CD4-positive, alpha-beta T cell (primary cell): Measurements from ENCODE around the gene ADAMTS12. TPM values are rescaled to one million over a fixed set of nuclear protein-coding genes. Genes with fewer than 3 reads are reported as not detected.

Experiments used
- ATAC-seq: fragments of 200-7000 bp; cut with Tn5 transposase; one replicate; pipeline ENCODE4 v1.10.0; 2022; ENCODE audit warnings: mild to moderate bottlenecking; ENCODE audit not compliant: poor library complexity
- CTCF ChIA-PET: fragments of 350-600 bp; sonication (Branson Sonifier 250); formaldehyde crosslinking; loops from one replicate; lab custom pipeline; 2021; ENCODE audit warnings: antibody characterized with exemption, inconsistent platforms; lab: Charles Lee
- POLR2A ChIA-PET: fragments of 350-600 bp; sonication (Branson Sonifier 250); formaldehyde crosslinking; loops from one replicate; lab custom pipeline; 2021; ENCODE audit warnings: antibody characterized with exemption, inconsistent platforms; lab: Charles Lee
- DNase-seq, 14 experiments: peaks; one replicate each; pipeline ENCODE4 v3.0.0-alpha.2; 2013 to 2020; ENCODE audit warnings: mixed read lengths in 2 of 14
- H3K27ac ChIP-seq, 2 donors: one replicate each; pipeline versions ENCODE4 v1.5.1 to v1.7.0; 2013; ENCODE audit warnings: low read length in 2 of 2, low read depth in 1 of 2, mild to moderate bottlenecking in 1 of 2
- H3K27me3 ChIP-seq, 2 experiments: 1 replicate in 1 of 2; 2 replicates in 1 of 2; pipeline versions ENCODE4 v1.6.1 to v1.7.0; 2013; ENCODE audit warnings: low read length in 2 of 2, control low read depth in 1 of 2, mild to moderate bottlenecking in 1 of 2, moderate library complexity in 1 of 2; ENCODE audit not compliant: insufficient read depth in 2 of 2, control insufficient read depth in 1 of 2
- H3K36me3 ChIP-seq: one replicate; pipeline ENCODE4 v1.6.1; 2013; ENCODE audit warnings: low read length, control low read depth; ENCODE audit not compliant: insufficient read depth
- H3K4me1 ChIP-seq: one replicate; pipeline ENCODE4 v1.6.1; 2013; ENCODE audit warnings: low read length, control low read depth; ENCODE audit not compliant: insufficient read depth
- H3K4me3 ChIP-seq: one replicate; pipeline ENCODE4 v1.5.1; 2013; ENCODE audit warnings: mild to moderate bottlenecking, low read length, moderate library complexity
- H3K9me3 ChIP-seq, 2 experiments: 1 replicate in 1 of 2; 2 replicates in 1 of 2; pipeline versions ENCODE4 v1.6.1 to v1.7.0; 2013; ENCODE audit warnings: low read length in 2 of 2, mild to moderate bottlenecking in 2 of 2, control low read depth in 1 of 2, moderate library complexity in 1 of 2; ENCODE audit not compliant: control insufficient read depth in 1 of 2, insufficient read depth in 1 of 2
- H3K27ac Mint-ChIP-seq: one replicate; pipeline ENCODE4 v1.8.0; 2020; ENCODE audit warnings: mixed read lengths
- H3K27me3 Mint-ChIP-seq: one replicate; pipeline ENCODE4 v1.8.0; 2021; ENCODE audit warnings: mixed read lengths
- H3K36me3 Mint-ChIP-seq: one replicate; pipeline ENCODE4 v1.8.0; 2021; ENCODE audit warnings: low read depth, mixed read lengths
- H3K4me1 Mint-ChIP-seq: one replicate; pipeline ENCODE4 v1.8.0; 2021; ENCODE audit warnings: low read depth, mixed read lengths
- H3K4me3 Mint-ChIP-seq: one replicate; pipeline ENCODE4 v1.8.0; 2020; ENCODE audit warnings: mild to moderate bottlenecking, mixed read lengths
- H3K9me3 Mint-ChIP-seq: one replicate; pipeline ENCODE4 v1.8.0; 2020; ENCODE audit warnings: mixed read lengths
- CTCF ChIP-seq: fragments of 200-600 bp; IDR thresholded peaks from one replicate; pipeline ENCODE4 v1.8.0; 2022; ENCODE audit warnings: antibody characterized with exemption, mild to moderate bottlenecking
- intact Hi-C, 2 experiments: fragments of 100-400 bp; cut with DNase I in 1 of 2; cut with micrococcal nuclease in 1 of 2; formaldehyde crosslinking; loops; one replicate each; pipeline versions ENCODE4 v1.15.1 to v1.9.0; 2023 to 2025; cut with DNase I, micrococcal nuclease
- total RNA-seq, 174 experiments: library from RNA in 2 of 174; stranded (reverse) in 2 of 174; gene quantifications; one replicate each; pipeline ENCODE4 v1.2.3 and lab custom pipeline; 2021 to 2026

Gene ADAMTS12
- total RNA-seq, 2 experiments from 2014 or later: 0.06 TPM; not detected in 1

GRCh38 chr5:33539212-33539611, 352.6 kb downstream of the ADAMTS12 start:
- no peaks in the 10 kb centered on the region for H3K4me1 ChIP-seq
- Mint-ChIP-seq H3K4me1 (no peaks in the 10 kb centered on the region), H3K27ac (no peak overlapping the region), H3K36me3 (no peaks in the 10 kb centered on the region), H3K9me3 (no peaks in the 10 kb centered on the region), H3K4me3 (no peak overlapping the region), H3K27me3 (peaks cover 27% of the 10 kb centered on the region)
- H3K27ac ChIP-seq: no peak overlapping the region
- H3K27me3 ChIP-seq: peaks cover 0 to 9% of the 10 kb centered on the region in 2 experiments
- H3K4me3 ChIP-seq: no peak overlapping the region
- DNase-seq: no peak
- ATAC-seq: no peak
- no peak for TF ChIP-seq CTCF
- H3K9me3 ChIP-seq: no peaks in the 10 kb centered on the region
- ChIA-PET POLR2A (no interaction called here), CTCF (no interaction called here)
- no peaks in the 10 kb centered on the region for H3K36me3 ChIP-seq
- intact Hi-C loops: no loop called here

DNA sequence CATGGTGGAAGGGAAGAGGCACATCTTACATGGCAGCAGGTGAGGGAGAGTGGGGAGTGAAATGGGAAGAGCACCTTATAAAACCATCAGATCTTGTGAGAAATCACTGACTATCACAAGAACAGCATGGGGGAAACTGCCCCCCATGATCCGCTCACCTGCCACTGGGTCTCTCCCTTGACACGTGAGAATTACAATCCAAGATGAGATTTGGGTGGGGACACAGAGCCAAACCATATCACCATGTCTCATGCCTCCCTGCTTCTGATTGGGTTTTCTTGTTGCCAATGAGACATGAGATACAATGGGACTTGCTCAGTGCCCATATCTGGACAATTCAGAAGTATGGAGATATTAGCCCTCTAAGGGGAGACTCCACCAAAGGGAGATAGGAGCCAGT, 353.6 kb downstream of the ADAMTS12 start:
- CTCF ChIA-PET: no interaction called here
- ATAC-seq: no peak

GRCh38 chr5:33537240-33537639, 354.6 kb downstream of the ADAMTS12 start:
- POLR2A ChIA-PET: no interaction called here

More for the DNA sequence above, 353.6 kb downstream of the ADAMTS12 start:
- DNase-seq: no peak
- POLR2A ChIA-PET: no interaction called here
- TF ChIP-seq CTCF: no peak
- H3K36me3 ChIP-seq: no peaks in the 10 kb centered on the region
- H3K4me3 ChIP-seq: no peak overlapping the region
- no peaks in the 10 kb centered on the region for H3K36me3 Mint-ChIP-seq
- H3K4me1 Mint-ChIP-seq: no peaks in the 10 kb centered on the region
- H3K4me3 Mint-ChIP-seq: no peak overlapping the region
- H3K9me3 Mint-ChIP-seq: no peaks in the 10 kb centered on the region
- peaks cover 27% of the 10 kb centered on the region for H3K27me3 Mint-ChIP-seq
- no peak overlapping the region for H3K27ac ChIP-seq
- intact Hi-C loops: no loop called here
- no peaks in the 10 kb centered on the region for H3K4me1 ChIP-seq
- H3K9me3 ChIP-seq: no peaks in the 10 kb centered on the region
- H3K27me3 ChIP-seq: peaks cover 0 to 9% of the 10 kb centered on the region in 2 experiments
- H3K27ac Mint-ChIP-seq: no peak overlapping the region

More at GRCh38 chr5:33537240-33537639, 354.6 kb downstream of the ADAMTS12 start:
- Mint-ChIP-seq H3K4me3 (no peak overlapping the region), H3K27me3 (peaks cover 27% of the 10 kb centered on the region), H3K4me1 (no peaks in the 10 kb centered on the region), H3K27ac (no peak overlapping the region), H3K36me3 (no peaks in the 10 kb centered on the region), H3K9me3 (no peaks in the 10 kb centered on the region)
- Histone ChIP-seq H3K4me1 (no peaks in the 10 kb centered on the region), H3K27me3 (peaks cover 0 to 9% of the 10 kb centered on the region in 2 experiments), H3K27ac (no peak overlapping the region), H3K4me3 (no peak overlapping the region), H3K36me3 (no peaks in the 10 kb centered on the region), H3K9me3 (no peaks in the 10 kb centered on the region)
- no peak for DNase-seq
- intact Hi-C loops: no loop called here
- CTCF ChIA-PET: no interaction called here
- no peak for TF ChIP-seq CTCF
- ATAC-seq: no peak
